GM21723 (cell line): ENCODE data around the gene PCSK6.

Experiments used
- ATAC-seq: cut with Tn5 transposase; IDR thresholded peaks from one replicate; pipeline ENCODE4 v1.9.1; 2021; ENCODE audit warnings: mild to moderate bottlenecking, moderate library complexity; ENCODE audit not compliant: unreplicated experiment

Gene PCSK6

GRCh38 chr15:101255615-101256241 lies 233.8 kb downstream of the PCSK6 start:
- no peak for ATAC-seq

- no peak for ATAC-seq
Observed at GRCh38 chr15:101255051-101255395, 234.5 kb downstream of the PCSK6 start.

- ATAC-seq: no peak
Observed at GRCh38 chr15:101254157-101255050, 235.1 kb downstream of the PCSK6 start.
